HepG2 (cell line): ENCODE data around the gene NCOA6. TPM values are rescaled to one million over a fixed set of nuclear protein-coding genes. Genes with fewer than 3 reads are reported as not detected.

ENCODE experiments used
- DNMT1 ChIP-seq: sonication (generic); formaldehyde crosslinking; IDR thresholded peaks from 2 replicates; pipeline ENCODE4 v1.5.1; 2020; ENCODE audit warnings: mild to moderate bottlenecking, missing genetic modification reagents
- KLF6 ChIP-seq: IDR thresholded peaks from 2 replicates; pipeline ENCODE4 v1.8.0; 2016; ENCODE audit warnings: missing biosample characterization, missing genetic modification reagents
- MAF1 ChIP-seq: sonication (generic); formaldehyde crosslinking; IDR thresholded peaks from 2 replicates; pipeline ENCODE4 v1.5.0; 2020; ENCODE audit warnings: missing genetic modification reagents, borderline replicate concordance
- MAFF ChIP-seq: IDR thresholded peaks from 2 replicates; pipeline ENCODE4 v1.6.1; 2011; ENCODE audit warnings: low read depth, low read length, improper control_type of control experiment
- MAFG ChIP-seq: sonication (generic); formaldehyde crosslinking; IDR thresholded peaks from 2 replicates; pipeline ENCODE4 v1.5.1; 2020; ENCODE audit warnings: mild to moderate bottlenecking, missing genetic modification reagents
- MIER3 ChIP-seq: IDR thresholded peaks from 2 replicates; pipeline ENCODE4 v1.6.1; 2016; ENCODE audit warnings: missing compliant biosample characterization, borderline replicate concordance
- TOE1 ChIP-seq: sonication (generic); formaldehyde crosslinking; IDR thresholded peaks from 2 replicates; pipeline ENCODE4 v1.4.0; 2020; ENCODE audit warnings: mild to moderate bottlenecking, missing genetic modification reagents
- ZFP36L2 ChIP-seq: sonication (generic); formaldehyde crosslinking; IDR thresholded peaks from 2 replicates; pipeline ENCODE4 v1.4.0; 2020; ENCODE audit warnings: missing genetic modification reagents
- ZNF567 ChIP-seq: sonication (generic); formaldehyde crosslinking; IDR thresholded peaks from 2 replicates; pipeline ENCODE4 v1.8.1; 2023; ENCODE audit warnings: mild to moderate bottlenecking, missing genetic modification reagents, borderline replicate concordance
- polyA plus RNA-seq, 8 experiments: library from polyadenylated mRNA; depleted of rRNA in 3 of 8; stranded (reverse) in 7 of 8; unstranded in 1 of 8; fragments of >200 nt; fragmentation: Illumina TruSeq in 4 of 8; extraction: Trizol in 4 of 8; gene quantifications; 2 replicates each; pipeline versions ENCODE4 v1.2.1 to v1.2.3, GENCODE V29; 2011 to 2016; ENCODE audit warnings: low read depth in 4 of 8, missing spikeins in 1 of 8, mixed read lengths in 1 of 8; ENCODE audit not compliant: insufficient read depth in 1 of 8
- total RNA-seq, 5 experiments: library from RNA; depleted of rRNA; stranded (reverse); fragments of >200 nt; fragmentation: Illumina TruSeq; extraction: Trizol; gene quantifications; 2 replicates each; pipeline ENCODE4 v1.2.3, GENCODE V29; 2016; ENCODE audit warnings: low read depth in 1 of 5
- TF ChIP-seq, protein P1 (sequence below): sonication (generic); formaldehyde crosslinking; IDR thresholded peaks from 2 replicates; pipeline ENCODE4 v1.5.0; 2020; ENCODE audit warnings: mild to moderate bottlenecking, missing genetic modification reagents, borderline replicate concordance
- TF ChIP-seq, protein P2 (sequence below): sonication (generic); formaldehyde crosslinking; IDR thresholded peaks from 2 replicates; pipeline ENCODE4 v1.5.0; 2020; ENCODE audit warnings: mild to moderate bottlenecking, missing genetic modification reagents
- TF ChIP-seq, protein P3 (sequence below): sonication (generic); formaldehyde crosslinking; IDR thresholded peaks from 2 replicates; pipeline ENCODE4 v1.4.0; 2020; ENCODE audit warnings: mild to moderate bottlenecking, low read depth, missing genetic modification reagents

Gene NCOA6
- total and polyA plus RNA-seq, 2 of the 13 experiments (the other 11 are each of a cell fraction or from before 2014, with no cell fraction given): 11.2 to 29.3 TPM

DNA sequence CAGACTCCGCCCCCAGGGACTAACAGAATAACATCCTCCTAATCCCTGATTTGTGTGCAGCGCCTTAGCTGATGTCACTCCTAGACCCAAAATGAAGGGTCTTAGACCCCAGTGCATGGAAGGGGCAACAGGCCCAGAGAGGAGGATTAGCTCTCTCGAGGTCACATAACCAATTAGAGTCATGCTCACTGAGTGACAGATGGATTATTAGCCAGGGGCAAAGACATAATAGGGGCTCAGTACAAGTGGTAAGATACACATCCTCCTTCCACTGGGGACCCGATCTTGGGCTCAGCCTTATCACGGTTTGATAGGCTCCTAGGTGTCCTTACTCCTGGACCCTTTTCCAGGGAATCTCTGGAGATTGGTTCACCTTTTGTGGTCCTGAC lies 120.4 kb downstream of the NCOA6 start (continued):
- TF ChIP-seq, protein P1, sequence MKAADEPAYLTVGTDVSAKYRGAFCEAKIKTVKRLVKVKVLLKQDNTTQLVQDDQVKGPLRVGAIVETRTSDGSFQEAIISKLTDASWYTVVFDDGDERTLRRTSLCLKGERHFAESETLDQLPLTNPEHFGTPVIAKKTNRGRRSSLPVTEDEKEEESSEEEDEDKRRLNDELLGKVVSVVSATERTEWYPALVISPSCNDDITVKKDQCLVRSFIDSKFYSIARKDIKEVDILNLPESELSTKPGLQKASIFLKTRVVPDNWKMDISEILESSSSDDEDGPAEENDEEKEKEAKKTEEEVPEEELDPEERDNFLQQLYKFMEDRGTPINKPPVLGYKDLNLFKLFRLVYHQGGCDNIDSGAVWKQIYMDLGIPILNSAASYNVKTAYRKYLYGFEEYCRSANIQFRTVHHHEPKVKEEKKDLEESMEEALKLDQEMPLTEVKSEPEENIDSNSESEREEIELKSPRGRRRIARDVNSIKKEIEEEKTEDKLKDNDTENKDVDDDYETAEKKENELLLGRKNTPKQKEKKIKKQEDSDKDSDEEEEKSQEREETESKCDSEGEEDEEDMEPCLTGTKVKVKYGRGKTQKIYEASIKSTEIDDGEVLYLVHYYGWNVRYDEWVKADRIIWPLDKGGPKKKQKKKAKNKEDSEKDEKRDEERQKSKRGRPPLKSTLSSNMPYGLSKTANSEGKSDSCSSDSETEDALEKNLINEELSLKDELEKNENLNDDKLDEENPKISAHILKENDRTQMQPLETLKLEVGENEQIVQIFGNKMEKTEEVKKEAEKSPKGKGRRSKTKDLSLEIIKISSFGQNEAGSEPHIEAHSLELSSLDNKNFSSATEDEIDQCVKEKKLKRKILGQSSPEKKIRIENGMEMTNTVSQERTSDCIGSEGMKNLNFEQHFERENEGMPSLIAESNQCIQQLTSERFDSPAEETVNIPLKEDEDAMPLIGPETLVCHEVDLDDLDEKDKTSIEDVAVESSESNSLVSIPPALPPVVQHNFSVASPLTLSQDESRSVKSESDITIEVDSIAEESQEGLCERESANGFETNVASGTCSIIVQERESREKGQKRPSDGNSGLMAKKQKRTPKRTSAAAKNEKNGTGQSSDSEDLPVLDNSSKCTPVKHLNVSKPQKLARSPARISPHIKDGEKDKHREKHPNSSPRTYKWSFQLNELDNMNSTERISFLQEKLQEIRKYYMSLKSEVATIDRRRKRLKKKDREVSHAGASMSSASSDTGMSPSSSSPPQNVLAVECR (CRISPR knock-in tag): no peak
- TF ChIP-seq MAF1 (CRISPR knock-in tag) (0 out of 2 replicates have a peak, but pooled peaks have one; percentile 26), DNMT1 (CRISPR knock-in tag) (no peak), ZFP36L2 (no peak), ZNF567 (peak; percentile 78; the same call in 1 of the 2 replicates), KLF6 (0 out of 2 replicates have a peak, but pooled peaks have one; percentile 7), MAFF (no peak), MAFG (CRISPR knock-in tag) (0 out of 2 replicates have a peak, but pooled peaks have one; percentile 32), MIER3 (CRISPR knock-in tag) (no peak), TOE1 (CRISPR knock-in tag) (0 out of 2 replicates have a peak, but pooled peaks have one; percentile 2)
- TF ChIP-seq, protein P2, sequence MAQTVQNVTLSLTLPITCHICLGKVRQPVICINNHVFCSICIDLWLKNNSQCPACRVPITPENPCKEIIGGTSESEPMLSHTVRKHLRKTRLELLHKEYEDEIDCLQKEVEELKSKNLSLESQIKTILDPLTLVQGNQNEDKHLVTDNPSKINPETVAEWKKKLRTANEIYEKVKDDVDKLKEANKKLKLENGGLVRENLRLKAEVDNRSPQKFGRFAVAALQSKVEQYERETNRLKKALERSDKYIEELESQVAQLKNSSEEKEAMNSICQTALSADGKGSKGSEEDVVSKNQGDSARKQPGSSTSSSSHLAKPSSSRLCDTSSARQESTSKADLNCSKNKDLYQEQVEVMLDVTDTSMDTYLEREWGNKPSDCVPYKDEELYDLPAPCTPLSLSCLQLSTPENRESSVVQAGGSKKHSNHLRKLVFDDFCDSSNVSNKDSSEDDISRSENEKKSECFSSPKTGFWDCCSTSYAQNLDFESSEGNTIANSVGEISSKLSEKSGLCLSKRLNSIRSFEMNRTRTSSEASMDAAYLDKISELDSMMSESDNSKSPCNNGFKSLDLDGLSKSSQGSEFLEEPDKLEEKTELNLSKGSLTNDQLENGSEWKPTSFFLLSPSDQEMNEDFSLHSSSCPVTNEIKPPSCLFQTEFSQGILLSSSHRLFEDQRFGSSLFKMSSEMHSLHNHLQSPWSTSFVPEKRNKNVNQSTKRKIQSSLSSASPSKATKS (CRISPR knock-in tag): 0 out of 2 replicates have a peak, but pooled peaks have one; percentile 9
- TF ChIP-seq, protein P3, sequence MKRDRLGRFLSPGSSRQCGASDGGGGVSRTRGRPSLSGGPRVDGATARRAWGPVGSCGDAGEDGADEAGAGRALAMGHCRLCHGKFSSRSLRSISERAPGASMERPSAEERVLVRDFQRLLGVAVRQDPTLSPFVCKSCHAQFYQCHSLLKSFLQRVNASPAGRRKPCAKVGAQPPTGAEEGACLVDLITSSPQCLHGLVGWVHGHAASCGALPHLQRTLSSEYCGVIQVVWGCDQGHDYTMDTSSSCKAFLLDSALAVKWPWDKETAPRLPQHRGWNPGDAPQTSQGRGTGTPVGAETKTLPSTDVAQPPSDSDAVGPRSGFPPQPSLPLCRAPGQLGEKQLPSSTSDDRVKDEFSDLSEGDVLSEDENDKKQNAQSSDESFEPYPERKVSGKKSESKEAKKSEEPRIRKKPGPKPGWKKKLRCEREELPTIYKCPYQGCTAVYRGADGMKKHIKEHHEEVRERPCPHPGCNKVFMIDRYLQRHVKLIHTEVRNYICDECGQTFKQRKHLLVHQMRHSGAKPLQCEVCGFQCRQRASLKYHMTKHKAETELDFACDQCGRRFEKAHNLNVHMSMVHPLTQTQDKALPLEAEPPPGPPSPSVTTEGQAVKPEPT (CRISPR knock-in tag): no peak
